ENCODE data around the gene NMNAT2.
"Not testable (repeated sequence)": the region's sequence is repeated elsewhere in the genome, so short reads cannot be mapped to it uniquely, and the experiment has no call there.

NMNAT2 gene

GRCh38 chr1:183267646-183268431 lies 150.3 kb downstream of the NMNAT2 start:
- no peak for DNase-seq (ENCODE audit: low read depth in 4 of 4, low spot score in 1 of 4)

GRCh38 chr1:183263886-183264602 lies 154.1 kb downstream of the NMNAT2 start:
- DNase-seq (ENCODE audit: low read depth in 4 of 4, low spot score in 1 of 4), result no peak

GRCh38 chr1:183262628-183263200 lies 155.5 kb downstream of the NMNAT2 start:
- DNase-seq (ENCODE audit: low read depth in 4 of 4, low spot score in 1 of 4), result no peak

DNA sequence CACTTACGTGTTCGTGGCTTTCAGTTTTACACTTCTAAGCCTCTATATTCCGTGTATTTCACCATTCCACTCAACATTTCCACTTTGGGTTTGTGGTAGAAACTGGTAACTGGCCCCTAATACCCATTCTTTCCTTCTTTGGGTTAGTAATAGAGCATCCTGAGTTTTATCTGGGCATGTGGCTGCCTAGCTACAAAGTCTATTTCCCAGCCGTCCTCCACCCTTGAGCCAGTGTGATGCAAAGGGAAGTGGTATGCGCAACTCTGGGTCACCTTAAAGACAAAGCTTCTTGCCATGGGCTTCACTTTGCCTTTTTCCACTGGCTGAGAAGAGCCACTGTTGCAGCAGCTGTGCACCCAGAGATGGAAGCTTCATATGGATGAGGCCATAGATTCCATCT lies 158.3 kb downstream of the NMNAT2 start:
- DNase-seq (ENCODE audit: low read depth in 4 of 4, low spot score in 1 of 4), result no peak

GRCh38 chr1:183255073-183255472 lies 163.1 kb downstream of the NMNAT2 start:
- no peak for DNase-seq (ENCODE audit: low read depth in 4 of 4, low spot score in 1 of 4)

- no peak for DNase-seq (ENCODE audit: low read depth in 4 of 4, low spot score in 1 of 4)
Observed at GRCh38 chr1:183251959-183252450, 166.2 kb downstream of the NMNAT2 start.

GRCh38 chr1:183251101-183251958 lies 166.8 kb downstream of the NMNAT2 start:
- DNase-seq (ENCODE audit: low read depth in 4 of 4, low spot score in 1 of 4), result no peak

- DNase-seq (ENCODE audit: low read depth in 4 of 4, low spot score in 1 of 4), result no peak
Observed at GRCh38 chr1:183249941-183250452, 168.2 kb downstream of the NMNAT2 start.

DNA sequence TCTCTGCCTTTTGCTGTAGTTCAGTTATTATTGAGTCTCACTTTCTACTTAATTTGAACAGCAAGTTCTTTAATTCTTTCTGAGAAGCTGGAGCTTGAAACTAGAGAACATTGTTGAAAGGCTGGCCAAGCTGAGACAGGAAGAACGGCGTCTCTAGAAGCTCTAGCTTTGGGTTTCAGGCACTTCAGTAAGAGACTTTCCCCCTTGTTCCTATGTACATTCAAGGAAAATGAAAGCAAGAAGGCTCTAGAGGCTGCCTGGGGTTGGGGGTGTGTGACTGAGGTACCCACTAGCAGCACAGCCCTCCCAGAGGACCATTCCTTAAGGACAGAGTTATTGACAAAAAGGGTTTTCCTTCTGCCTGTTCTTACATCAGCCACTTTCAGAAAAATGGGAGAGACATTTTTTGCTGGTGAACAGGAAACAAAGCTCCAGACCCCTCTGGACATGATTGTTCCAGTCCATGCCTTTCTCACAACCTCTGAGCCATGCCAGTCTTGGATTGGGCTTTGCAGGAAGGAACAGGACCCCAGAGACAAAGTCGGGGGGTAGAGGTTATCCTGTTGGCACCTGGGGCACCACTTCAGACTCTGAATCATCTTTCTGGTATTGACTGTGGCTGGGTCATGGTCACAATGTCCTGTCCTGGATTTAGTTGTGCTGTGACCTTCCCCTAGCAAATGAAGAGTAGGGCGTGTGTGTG lies 169.0 kb downstream of the NMNAT2 start:
- no peak for DNase-seq (ENCODE audit: low read depth in 4 of 4, low spot score in 1 of 4)

- no peak for DNase-seq (ENCODE audit: low read depth in 4 of 4, low spot score in 1 of 4)
Observed at GRCh38 chr1:183247931-183248330, 170.2 kb downstream of the NMNAT2 start.

- no peak for DNase-seq (ENCODE audit: low read depth in 4 of 4, low spot score in 1 of 4)
Observed at GRCh38 chr1:183247484-183247883, 170.7 kb downstream of the NMNAT2 start.

GRCh38 chr1:183247066-183247465 lies 171.1 kb downstream of the NMNAT2 start:
- DNase-seq (ENCODE audit: low read depth in 4 of 4, low spot score in 1 of 4), result no peak

- DNase-seq (ENCODE audit: low read depth in 4 of 4, low spot score in 1 of 4), result no peak
Observed at GRCh38 chr1:183246436-183246835, 171.7 kb downstream of the NMNAT2 start.

DNA sequence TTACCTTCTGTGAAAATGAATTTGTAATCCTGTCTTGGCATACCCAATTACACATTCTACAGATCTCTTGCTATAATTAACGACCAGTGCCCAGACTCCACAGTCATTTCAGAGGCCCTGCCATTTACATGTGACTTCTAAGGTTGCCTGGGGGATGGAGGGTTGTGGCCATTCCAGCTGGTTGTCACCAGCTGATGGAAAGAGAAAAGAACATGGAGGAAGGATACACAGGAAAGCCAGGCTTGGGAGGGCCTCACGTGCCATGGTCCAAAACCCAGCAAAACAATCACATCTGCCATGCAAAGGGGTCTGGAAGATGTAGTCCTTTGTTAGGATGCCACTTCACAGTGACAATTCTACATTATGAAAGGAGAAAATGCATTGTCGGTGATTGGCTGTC lies 172.8 kb downstream of the NMNAT2 start:
- DNase-seq (ENCODE audit: low read depth in 4 of 4, low spot score in 1 of 4), result no peak

DNA sequence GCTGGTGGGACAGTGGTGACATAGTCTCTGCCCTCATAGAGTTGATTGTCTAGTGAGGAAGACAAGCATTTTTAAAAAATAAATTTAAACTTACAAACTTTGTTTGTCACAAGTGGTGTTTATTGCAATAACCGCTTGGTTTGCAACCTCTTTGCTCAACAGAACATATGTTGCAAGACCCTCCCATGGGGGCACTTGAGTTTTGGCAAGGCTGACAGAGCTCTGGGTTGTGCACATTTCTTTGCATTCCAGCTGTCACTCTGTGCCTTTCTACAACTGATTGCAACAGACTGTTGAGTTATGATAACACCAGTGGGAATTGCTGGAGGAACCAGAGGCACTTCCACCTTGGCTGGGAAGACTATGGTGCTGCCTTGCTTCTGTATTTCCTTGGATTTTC lies 173.7 kb downstream of the NMNAT2 start:
- DNase-seq (ENCODE audit: low read depth in 4 of 4, low spot score in 1 of 4), result no peak

- DNase-seq (ENCODE audit: low read depth in 4 of 4, low spot score in 1 of 4), result no peak
Observed at GRCh38 chr1:183243161-183244050, 174.8 kb downstream of the NMNAT2 start.

GRCh38 chr1:183242556-183242955 lies 175.6 kb downstream of the NMNAT2 start:
- no peak for DNase-seq (ENCODE audit: low read depth in 4 of 4, low spot score in 1 of 4)

GRCh38 chr1:183241471-183241870 lies 176.7 kb downstream of the NMNAT2 start:
- DNase-seq (ENCODE audit: low read depth in 4 of 4, low spot score in 1 of 4), result no peak

GRCh38 chr1:183240853-183241252 lies 177.3 kb downstream of the NMNAT2 start:
- not testable (repeated sequence) for DNase-seq (ENCODE audit: low read depth in 4 of 4, low spot score in 1 of 4)
